Thoracic aorta endothelial cell (primary cell): ENCODE data around the gene HMMR. TPM values are rescaled to one million over a fixed set of nuclear protein-coding genes. Genes with fewer than 3 reads are reported as not detected.

Experiments
- small RNA-seq: library from RNA; depleted of rRNA; stranded (forward); fragments of <200 nt; gene quantifications from one replicate; pipeline ENCODE3, GENCODE V24; 2012
- total RNA-seq: library from RNA; depleted of rRNA; stranded (reverse); fragments of >200 nt; gene quantifications from 2 replicates; pipeline ENCODE4 v1.2.3, GENCODE V29; 2012

The HMMR gene, protein sequence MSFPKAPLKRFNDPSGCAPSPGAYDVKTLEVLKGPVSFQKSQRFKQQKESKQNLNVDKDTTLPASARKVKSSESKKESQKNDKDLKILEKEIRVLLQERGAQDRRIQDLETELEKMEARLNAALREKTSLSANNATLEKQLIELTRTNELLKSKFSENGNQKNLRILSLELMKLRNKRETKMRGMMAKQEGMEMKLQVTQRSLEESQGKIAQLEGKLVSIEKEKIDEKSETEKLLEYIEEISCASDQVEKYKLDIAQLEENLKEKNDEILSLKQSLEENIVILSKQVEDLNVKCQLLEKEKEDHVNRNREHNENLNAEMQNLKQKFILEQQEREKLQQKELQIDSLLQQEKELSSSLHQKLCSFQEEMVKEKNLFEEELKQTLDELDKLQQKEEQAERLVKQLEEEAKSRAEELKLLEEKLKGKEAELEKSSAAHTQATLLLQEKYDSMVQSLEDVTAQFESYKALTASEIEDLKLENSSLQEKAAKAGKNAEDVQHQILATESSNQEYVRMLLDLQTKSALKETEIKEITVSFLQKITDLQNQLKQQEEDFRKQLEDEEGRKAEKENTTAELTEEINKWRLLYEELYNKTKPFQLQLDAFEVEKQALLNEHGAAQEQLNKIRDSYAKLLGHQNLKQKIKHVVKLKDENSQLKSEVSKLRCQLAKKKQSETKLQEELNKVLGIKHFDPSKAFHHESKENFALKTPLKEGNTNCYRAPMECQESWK
- total RNA-seq = 53.1 and 75.2 TPM in 2 replicates

DNA sequence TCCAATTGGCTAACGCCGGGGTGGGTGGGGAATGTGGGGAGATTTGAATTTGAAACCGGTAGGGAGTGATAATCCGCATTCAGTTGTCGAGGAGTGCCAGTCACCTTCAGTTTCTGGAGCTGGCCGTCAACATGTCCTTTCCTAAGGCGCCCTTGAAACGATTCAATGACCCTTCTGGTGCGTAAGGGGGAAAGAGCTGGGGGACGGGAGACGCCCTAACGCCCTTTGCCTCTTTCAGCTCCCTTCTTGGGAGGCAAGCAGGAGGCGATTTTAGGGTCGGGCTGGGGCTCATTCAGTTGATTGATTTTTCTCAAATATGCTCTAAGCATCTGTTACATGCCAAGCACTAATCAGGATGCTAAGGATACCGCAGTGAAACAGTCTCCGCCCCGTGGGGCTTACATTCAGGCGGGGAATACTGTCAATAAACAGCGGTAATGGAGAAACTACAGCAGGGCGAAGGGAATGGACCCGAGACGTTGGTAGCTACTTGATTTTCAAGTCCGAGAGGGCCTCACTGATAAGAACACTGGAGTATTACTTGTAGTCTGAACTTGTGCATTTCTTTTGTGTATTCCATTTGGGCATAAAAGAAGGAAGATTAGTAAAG lies at the start of gene HMMR:
TSS of gene HMMR (plus strand) at position 71 of the 610 bp plus-strand sequence. CDS start at position 132, 61 bp downstream.

DNA sequence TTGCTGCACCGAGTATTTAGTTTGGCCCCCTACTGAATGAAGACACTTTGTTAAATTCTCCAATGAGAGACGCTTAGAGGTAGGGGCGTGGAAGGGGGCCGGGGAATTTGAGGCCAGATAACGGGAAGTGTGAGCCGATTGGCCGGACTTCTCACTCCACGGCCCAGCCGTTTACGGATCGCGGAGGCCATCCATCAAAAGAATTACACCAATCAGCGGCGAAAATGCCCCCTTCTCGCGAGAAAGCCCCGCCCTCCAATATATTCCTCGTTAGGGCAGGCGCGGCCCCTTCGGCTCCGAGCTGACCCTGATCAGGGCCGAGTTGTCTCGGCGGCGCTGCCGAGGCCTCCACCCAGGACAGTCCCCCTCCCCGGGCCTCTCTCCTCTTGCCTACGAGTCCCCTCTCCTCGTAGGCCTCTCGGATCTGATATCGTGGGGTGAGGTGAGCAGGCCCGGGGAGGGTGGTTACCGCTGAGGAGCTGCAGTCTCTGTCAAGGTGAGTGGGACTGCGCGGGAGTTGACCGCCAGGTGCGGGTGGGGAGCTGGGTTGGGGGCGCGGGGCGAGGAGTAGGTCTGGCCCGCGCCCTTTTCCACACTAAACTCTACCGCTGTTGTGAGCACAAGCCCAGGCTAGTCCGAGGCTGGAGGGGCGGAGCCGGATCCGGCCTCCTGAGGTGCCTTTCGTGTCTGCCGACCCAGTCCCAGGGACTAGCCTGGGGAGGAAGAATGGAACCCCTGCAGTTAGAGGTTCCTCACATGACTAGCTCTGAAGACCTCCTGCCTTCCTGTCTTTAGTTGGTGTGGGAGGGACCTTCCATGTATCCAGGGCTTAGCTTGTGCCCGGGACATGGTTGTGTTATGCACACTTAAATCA lies 22.9 kb upstream of the HMMR start, which contains the start of gene CCNG1:
TSS of gene CCNG1 (plus strand) at position 287 of the 874 bp plus-strand sequence. CDS start 1,662 bp downstream, outside the sequence.

DNA sequence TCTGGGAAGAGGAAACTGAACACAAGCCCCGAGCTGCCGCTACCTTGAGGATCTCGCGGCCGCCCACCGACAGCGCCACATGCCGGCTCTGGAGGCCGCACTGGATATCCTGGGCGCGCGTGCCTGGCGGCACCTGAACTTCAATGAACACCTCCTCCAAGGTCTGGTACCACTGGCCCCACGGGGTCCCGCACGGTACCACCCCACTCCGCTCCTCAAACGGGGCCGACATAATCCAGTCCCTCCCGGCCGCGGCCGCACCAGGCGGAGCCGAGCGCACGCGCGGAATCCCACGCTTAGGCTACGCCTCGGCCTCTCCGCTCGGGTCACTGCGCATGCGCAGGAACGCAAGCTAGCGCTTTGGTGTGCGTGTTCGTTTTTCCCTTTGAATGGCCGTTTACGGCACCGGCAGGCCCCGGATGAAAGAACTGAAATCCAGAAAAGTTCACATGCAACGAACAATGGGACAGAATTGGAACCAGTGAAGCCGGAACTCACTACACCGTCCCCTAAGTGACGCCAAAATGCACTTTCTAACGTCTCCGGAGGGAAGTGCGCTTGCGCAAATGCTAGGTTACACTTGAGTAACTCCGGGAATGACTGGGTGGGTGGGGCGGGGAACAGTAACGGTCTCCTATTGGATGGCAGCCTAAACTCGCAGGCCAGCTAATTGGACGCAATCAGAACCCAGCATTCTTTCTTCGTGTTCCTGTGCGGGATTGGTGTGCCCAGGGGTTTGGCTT lies 442 bp upstream of the HMMR start, which contains the start of gene NUDCD2:
TSS of gene NUDCD2 (minus strand) at position 284 of the 743 bp plus-strand sequence. CDS start at position 232, 52 bp downstream.

DNA sequence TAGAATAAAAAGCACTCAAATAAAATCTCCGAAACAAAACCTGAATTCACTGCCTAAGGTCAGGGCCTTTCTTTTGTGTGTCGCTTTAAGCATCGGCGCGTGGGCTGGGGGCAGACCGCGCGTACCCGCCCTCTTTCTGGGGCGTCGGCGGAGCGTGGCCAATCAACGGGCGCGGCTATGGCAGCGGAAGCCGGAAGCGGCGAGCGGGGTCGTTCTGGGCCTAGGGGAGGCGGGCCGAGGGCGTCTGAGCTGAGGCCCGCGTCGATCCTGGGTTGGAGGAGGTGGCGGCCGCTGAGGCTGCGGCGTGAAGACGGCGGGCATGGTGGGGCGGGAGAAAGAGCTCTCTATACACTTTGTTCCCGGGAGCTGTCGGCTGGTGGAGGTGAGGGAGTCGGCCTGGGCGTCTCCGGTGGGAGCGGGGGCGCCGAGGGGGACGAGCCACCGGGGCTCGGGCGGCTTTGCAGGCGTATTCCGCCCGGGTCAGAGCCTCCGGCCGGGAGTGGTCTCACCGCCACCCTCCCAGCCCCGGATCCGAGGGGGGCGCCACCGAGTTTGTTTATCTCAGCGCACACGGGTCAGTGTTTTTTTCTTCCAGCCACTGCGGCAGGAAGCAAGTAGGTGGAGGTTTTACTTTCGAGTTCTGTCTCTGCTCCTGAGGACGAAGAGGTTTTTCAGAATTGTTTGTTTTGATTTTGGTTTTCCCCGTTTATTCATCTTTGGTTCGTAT lies 45.1 kb downstream of the HMMR start, which contains the start of gene MAT2B:
TSS of gene MAT2B (plus strand) at position 252 of the 727 bp plus-strand sequence. CDS start at position 320, 68 bp downstream.

Small RNA genes lying within 50 kb of the gene (small RNA-seq; reads per million reads assigned to genes)
- not detected for gene AC008723.1

Other genes starting within 250 kb of the HMMR start
- gene CCNG1, start 23.0 kb upstream of the HMMR start, total RNA-seq = 569 and 578 TPM in 2 replicates
- gene NUDCD2, start 530 bp upstream of the HMMR start, total RNA-seq = 9.7 and 9.8 TPM in 2 replicates
- 98.0 and 139 TPM in 2 replicates for gene MAT2B, start 45.0 kb downstream of the HMMR start, total RNA-seq